Left lung (tissue), 10 donors: ENCODE data around the gene HPN. TPM values are rescaled to one million over a fixed set of nuclear protein-coding genes. Genes with fewer than 3 reads are reported as not detected.

Experiments used
- ATAC-seq: fragments of 200-7000 bp; cut with Tn5 transposase; one replicate; pipeline ENCODE4 v1.9.1; 2020; ENCODE audit warnings: moderate library complexity
- DNase-seq, 4 donors: peaks; one replicate each; pipeline ENCODE4 v3.0.0-alpha.2; 2013 to 2020
- H3K27ac ChIP-seq, 2 donors: fragments of 200-600 bp; sonication (generic) in 1 of 2; one replicate each; pipeline versions ENCODE4 v1.5.0 to v1.8.0; 2020 to 2021
- H3K27me3 ChIP-seq, 2 donors: fragments of 200-600 bp; sonication (generic) in 1 of 2; one replicate each; pipeline versions ENCODE4 v1.5.0 to v1.8.0; 2020 to 2021
- H3K36me3 ChIP-seq, 2 donors: fragments of 200-600 bp; sonication (generic) in 1 of 2; one replicate each; pipeline versions ENCODE4 v1.5.0 to v1.8.0; 2020 to 2021
- H3K4me1 ChIP-seq, 2 donors: fragments of 200-600 bp; one replicate each; pipeline ENCODE4 v1.8.0; 2021
- H3K4me3 ChIP-seq, 2 donors: fragments of 200-600 bp; sonication (generic) in 1 of 2; one replicate each; pipeline versions ENCODE4 v1.5.0 to v1.8.0; 2020 to 2021; ENCODE audit warnings: mild to moderate bottlenecking in 1 of 2
- H3K9me3 ChIP-seq, 2 donors: fragments of 200-600 bp; sonication (generic) in 1 of 2; one replicate each; pipeline versions ENCODE4 v1.5.0 to v1.8.0; 2020 to 2021
- intact Hi-C, 2 donors: fragments of 100-400 bp; cut with DNase I; formaldehyde crosslinking; loops; one replicate each; pipeline versions ENCODE4 v1.11.2 to v1.14.2; 2022
- polyA plus RNA-seq, 6 donors: library from polyadenylated mRNA; unstranded; fragments of 120-200 nt; gene quantifications; one replicate each; pipeline ENCODE4 v1.2.1, GENCODE V29; 2013; ENCODE audit not compliant: insufficient read length in 6 of 6
- total RNA-seq, 2 donors: library from RNA; stranded (reverse); fragmentation: NEBNext Ultra II Directional; extraction: Animal tissue kit (Norgen Biotek cat#: 25700); gene quantifications; one replicate each; pipeline ENCODE4 v1.2.1, GENCODE V29; 2021
- TF ChIP-seq, protein P1 (sequence below), 2 donors: fragments of 200-600 bp; sonication (generic) in 1 of 2; IDR thresholded peaks; one replicate each; pipeline versions ENCODE4 v1.5.0 to v1.8.0; 2021; ENCODE audit warnings: antibody characterized with exemption in 2 of 2
- donor health status: DM: no; HTN: yes; CAD: no.
- donor health status: DM: no; HTN: no; CAD: no.

Gene HPN
- total and polyA plus RNA-seq, 8 donors, result 16.8 to 44.7 (median 32.2) TPM

DNA sequence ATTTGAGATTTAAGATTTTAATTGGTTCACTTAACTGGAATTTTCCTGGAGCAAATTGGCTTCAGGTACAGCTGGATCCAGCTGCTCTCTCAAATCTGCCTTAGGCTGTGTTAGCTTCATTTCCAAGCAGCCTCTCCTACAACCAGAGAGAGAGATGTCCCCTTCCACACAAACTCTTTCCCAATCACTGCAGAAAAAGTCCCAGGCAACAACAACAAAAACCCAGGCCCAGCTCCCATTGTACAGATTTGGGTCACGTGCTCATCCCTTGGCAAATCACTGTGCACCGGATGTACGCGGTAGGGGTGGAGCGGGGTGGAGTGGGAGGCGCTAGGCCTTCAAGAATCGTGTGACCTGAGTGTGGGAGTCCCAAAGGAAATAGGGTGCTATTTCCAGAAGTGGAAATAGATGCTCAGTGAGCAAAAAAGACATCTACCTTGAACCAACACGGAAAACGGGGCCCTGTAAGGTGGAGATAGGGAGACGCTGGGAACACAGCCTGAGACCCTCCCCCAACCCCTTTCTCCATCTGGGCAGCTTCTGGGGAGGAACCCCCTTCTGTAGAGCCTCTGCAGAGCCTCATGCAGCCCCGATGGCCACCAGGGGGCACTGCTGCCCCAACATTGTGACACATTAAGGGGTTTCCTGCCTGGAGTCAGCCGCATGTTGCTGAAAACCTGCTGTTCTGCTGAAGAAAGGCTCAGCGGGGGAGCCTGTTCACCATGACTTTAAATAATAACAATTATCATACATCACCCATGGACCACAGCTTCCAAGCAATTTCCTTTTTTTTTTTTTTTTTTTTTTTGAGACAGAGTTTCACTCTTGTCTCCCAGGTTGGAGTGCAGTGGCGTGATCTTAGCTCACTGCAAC is 25.4 kb downstream of the HPN start:
- Histone ChIP-seq H3K36me3 (no peaks in the 10 kb centered on the region), H3K27ac (no peak overlapping the region), H3K4me3 (no peak overlapping the region), H3K27me3 (no peaks in the 10 kb centered on the region), H3K9me3 (peaks cover 0 to 9% of the 10 kb centered on the region in 2 donors), H3K4me1 (no peaks in the 10 kb centered on the region)
- TF ChIP-seq, protein P1, sequence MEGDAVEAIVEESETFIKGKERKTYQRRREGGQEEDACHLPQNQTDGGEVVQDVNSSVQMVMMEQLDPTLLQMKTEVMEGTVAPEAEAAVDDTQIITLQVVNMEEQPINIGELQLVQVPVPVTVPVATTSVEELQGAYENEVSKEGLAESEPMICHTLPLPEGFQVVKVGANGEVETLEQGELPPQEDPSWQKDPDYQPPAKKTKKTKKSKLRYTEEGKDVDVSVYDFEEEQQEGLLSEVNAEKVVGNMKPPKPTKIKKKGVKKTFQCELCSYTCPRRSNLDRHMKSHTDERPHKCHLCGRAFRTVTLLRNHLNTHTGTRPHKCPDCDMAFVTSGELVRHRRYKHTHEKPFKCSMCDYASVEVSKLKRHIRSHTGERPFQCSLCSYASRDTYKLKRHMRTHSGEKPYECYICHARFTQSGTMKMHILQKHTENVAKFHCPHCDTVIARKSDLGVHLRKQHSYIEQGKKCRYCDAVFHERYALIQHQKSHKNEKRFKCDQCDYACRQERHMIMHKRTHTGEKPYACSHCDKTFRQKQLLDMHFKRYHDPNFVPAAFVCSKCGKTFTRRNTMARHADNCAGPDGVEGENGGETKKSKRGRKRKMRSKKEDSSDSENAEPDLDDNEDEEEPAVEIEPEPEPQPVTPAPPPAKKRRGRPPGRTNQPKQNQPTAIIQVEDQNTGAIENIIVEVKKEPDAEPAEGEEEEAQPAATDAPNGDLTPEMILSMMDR (IDR thresholded peaks at IDR 0.05), result peak; percentile 87 to 90
- DNase-seq (peak; percentile 68 to 93 (median 85)), ATAC-seq (peak; percentile 93)
- intact Hi-C loops, result loop anchor here in 1 of 2 donors (10.0 kb wide), 1 partner anchor 68 kb away; the partner anchor contains the start of genes FXYD1 and LGI4

DNA sequence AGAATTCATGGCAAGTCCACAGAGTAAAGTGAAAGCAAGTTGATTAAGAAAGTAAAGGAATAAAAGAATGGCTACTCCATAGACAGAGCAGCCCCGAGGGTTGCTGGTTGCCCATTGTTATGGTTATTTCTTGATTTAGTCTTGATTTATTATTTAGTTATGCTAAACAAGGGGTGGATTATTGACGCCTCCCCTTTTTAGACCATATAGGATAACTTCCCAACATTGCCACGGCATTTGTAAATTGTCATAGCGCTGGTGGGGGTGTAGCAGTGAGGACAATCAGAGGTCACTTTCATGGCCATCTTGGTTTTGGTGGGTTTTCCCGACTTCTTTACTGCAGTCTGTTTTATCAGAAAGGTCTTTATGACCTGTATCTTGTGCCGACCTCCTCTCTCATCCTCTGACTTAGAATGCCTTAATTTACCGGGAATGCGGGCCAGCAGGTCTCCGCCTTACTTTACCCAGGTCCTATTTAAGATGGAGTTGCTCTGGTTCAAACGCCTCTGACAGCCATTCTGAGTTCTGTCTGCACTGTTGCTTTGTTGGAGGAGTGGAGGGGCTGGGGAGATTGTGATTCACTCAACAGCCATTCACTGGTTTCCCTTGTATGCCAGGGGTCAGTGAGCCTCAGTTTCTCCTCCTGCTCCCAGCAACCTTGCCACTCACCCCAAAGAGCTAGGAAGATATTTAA is 27.6 kb downstream of the HPN start:
- H3K27me3 ChIP-seq, result no peaks in the 10 kb centered on the region
- H3K4me1 ChIP-seq, result no peaks in the 10 kb centered on the region
- intact Hi-C loops, result loop anchor here in 1 of 2 donors (10.0 kb wide), 1 partner anchor 66 kb away; the partner anchor contains the start of genes FXYD1 and LGI4
- ATAC-seq, result no peak
- TF ChIP-seq, protein P1 (IDR thresholded peaks at IDR 0.05), result no peak
- H3K27ac ChIP-seq, result no peak overlapping the region
- H3K4me3 ChIP-seq, result no peak overlapping the region
- DNase-seq, result no peak
- H3K36me3 ChIP-seq, result no peaks in the 10 kb centered on the region
- peaks cover 0 to 9% of the 10 kb centered on the region in 2 donors for H3K9me3 ChIP-seq

DNA sequence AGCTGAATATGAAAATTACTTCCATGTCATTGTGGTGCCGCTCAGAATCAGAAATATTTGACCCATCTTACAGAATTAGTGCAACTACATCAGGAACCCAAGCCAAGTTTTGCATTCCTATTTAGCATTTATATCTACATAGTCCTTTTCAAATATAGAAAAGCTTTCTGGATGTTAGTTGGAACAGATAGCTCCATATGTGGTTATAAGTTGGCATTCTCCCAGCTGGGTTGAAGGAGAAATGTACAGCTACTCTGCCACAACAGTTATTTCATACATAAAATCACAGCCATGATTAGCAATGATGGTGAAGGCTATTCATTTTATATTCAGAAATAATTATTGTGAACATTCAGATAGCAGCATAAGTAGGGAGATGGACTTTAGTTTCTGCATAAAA is 28.2 kb downstream of the HPN start:
- Histone ChIP-seq H3K4me1 (no peaks in the 10 kb centered on the region), H3K36me3 (no peaks in the 10 kb centered on the region), H3K27ac (no peak overlapping the region), H3K4me3 (no peak overlapping the region), H3K9me3 (peaks cover 0 to 9% of the 10 kb centered on the region in 2 donors), H3K27me3 (no peaks in the 10 kb centered on the region)
- intact Hi-C loops, result loop anchor here in 1 of 2 donors (10.0 kb wide), 1 partner anchor 65 kb away; the partner anchor contains the start of genes FXYD1 and LGI4
- TF ChIP-seq, protein P1 (IDR thresholded peaks at IDR 0.05), result no peak
- DNase-seq (peak in 1 of 4 donors; percentile 11), ATAC-seq (no peak)

DNA sequence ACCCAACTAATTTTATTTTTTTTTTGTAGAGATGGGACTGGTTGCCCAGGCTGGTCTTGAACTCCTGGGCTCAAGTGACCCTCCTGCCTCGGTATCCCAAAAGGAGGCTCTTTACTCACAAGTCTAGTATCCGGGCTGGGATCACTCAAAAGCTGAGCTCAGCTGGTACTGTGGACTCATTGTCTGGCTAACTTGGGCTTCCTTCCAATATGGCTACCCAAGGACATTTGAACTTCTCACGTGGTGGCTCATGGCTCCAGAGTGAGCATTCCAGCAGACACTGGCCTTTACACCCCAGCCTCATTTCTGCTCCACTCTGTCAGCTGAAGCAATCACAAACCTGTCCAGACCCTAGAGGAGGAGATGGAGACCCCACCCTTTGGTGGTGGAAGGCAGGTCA is 28.9 kb downstream of the HPN start:
- TF ChIP-seq, protein P1 (IDR thresholded peaks at IDR 0.05), result no peak

GRCh38 chr19:35073516-35073915 is 32.0 kb downstream of the HPN start:
- ATAC-seq, result no peak
- Histone ChIP-seq H3K4me1 (no peaks in the 10 kb centered on the region), H3K27me3 (no peaks in the 10 kb centered on the region), H3K27ac (no peak overlapping the region), H3K4me3 (no peak overlapping the region), H3K36me3 (no peaks in the 10 kb centered on the region), H3K9me3 (peaks cover 0 to 9% of the 10 kb centered on the region in 2 donors)
- no peak for DNase-seq
- intact Hi-C loops, result no loop called here
- TF ChIP-seq, protein P1 (IDR thresholded peaks at IDR 0.05), result no peak

More for the DNA sequence above, 28.9 kb downstream of the HPN start:
- ATAC-seq (no peak), DNase-seq (no peak)
- no peak overlapping the region for H3K4me3 ChIP-seq
- no peaks in the 10 kb centered on the region for H3K36me3 ChIP-seq
- no peak overlapping the region for H3K27ac ChIP-seq
- no peaks in the 10 kb centered on the region for H3K4me1 ChIP-seq
- no peaks in the 10 kb centered on the region for H3K27me3 ChIP-seq
- peaks cover 0 to 9% of the 10 kb centered on the region in 2 donors for H3K9me3 ChIP-seq
- intact Hi-C loops, result no loop called here
